ENCODE measurements around the gene COG7.

- TF ChIP-seq CTCF (IDR thresholded peaks at IDR 0.05) = no peak
- TF ChIP-seq EP300 (IDR thresholded peaks at IDR 0.05) = no peak
These were observed 87.3 kb downstream of the COG7 start for GRCh38 chr16:23365602-23366240.

Measured in ovary (tissue), 3 donors.